NCI-H748 (cell line): ENCODE results near the gene PHF5A.

ENCODE experiments used
- DNase-seq: peaks from one replicate; lab custom pipeline; 2025; ENCODE audit not compliant: unreplicated experiment; lab: John Stamatoyannopoulos, UW

The PHF5A gene

DNA sequence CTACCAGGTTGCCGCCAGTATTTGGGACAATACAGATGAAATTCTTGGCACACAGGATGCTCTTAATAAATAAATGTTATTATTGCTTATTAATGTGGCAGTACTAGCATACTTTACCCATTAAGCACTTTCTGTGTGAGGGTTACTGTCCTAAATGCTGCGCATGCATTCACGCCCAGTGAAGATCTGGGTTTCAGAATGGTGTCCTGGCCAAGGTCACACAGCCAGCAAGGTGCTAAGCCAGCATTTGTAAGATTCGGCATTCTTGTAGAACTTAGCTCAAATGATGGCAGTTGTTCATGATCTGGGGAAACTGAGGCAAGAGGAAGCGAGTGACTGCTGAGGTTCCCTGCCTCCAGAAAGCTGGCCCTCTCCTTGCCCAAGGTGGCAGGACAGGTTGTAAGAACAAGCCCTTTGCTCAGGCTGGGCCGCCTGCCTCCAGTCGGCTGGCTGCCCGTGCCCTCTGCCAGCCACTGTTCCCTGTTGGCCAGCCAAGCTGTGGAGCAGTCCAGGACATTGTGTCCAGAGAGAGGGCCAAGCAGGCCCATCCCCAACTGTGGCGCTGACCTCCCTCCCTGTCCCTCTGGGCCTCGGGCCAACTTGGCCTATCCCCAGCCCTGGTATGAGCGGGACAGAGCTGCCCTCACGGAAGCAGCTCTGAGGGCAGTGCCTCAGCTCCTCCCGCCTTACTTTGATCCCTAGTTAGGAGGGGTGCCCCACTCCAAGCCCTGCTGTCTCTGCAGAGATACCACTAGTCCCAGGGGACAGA is 50.7 kb downstream of the PHF5A start:
- no peak for DNase-seq

DNA sequence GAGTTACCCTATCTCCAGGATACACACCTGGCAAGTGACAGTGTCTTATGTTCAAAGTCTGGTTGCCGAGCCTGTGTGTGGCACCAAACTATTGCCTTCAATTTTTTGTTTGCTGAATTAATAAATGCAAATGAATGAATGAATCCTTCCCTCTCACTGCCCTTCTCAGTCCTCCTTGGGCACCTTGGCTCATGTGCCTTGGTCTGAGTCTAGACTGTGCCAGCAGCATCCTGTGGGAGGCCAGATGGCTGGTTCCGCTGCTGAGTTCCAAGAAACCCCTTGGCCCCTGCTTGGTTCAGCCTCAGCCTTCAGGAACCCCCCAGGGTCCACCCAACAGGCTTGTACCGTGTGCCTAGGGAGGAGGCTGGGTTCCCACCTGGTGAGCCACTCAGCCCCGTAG is 52.9 kb downstream of the PHF5A start:
- no peak for DNase-seq

DNA sequence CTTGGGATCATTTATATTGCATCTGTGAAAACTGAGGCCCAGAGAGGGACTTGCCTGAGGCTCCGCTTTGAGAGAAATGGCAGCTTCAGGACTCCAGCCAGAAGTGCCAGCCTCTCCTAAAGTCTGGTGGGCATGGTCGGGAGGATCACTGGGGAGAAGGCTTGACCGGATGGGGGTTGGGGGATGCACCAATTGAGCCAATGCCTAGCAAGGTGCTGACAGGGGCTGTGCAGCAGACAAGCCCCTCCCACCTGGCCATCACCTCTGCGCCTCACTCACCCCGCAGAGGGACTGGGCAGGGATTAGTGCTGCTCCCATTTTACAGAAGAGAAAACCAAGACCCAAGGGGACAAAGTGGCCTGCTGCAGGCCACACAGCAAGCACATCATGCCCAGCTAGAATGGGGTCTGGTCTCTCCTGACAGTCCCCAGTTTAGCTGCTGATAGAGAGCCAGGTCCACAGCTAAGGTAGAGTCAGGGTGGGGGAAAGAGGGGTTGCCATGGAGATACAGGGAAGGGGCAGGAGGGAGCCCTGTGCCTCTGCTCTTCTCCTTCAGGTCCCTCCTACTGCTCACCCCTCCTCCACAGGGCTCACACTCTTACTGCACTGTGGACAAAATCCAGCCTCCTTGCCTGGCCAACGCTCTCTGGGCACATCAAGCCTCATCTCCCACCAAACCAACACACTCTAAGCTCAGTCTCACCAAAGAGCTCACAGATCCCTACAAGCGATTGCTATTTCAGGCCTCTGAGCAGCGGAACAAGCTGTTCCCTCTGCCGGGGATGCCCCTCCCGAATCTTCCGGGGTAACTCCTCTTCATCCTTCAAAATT is 57.3 kb downstream of the PHF5A start:
- DNase-seq: no peak

DNA sequence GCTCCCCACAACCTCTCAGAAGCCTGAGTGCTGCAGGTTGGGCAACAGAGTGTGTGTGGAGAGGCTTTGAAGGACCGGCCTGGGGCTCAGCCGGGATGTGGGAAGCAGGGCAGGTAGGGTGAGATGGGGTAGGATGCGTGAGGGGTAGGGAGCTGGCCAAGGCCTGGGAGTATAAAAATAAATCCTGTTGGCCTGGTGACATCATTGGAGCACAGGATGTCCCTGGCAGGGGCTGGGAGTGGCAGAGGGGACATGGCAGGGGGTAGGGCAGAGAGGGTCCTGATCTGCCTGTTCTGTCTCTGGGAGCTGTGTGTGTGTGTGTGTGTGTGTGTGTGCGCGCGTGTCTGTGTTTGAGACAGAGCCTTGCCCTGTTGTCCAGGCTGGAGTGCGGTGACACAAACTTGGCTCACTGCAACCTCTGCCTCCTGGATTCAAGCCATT is 58.2 kb downstream of the PHF5A start:
- no peak for DNase-seq
